HEK293 (cell line): ENCODE data around the gene NR1H2.

Experiments used
- IKZF3 ChIP-seq: fragments of 450-650 bp; IDR thresholded peaks from 2 replicates; pipeline ENCODE4 v1.5.0; 2018; ENCODE audit warnings: missing biosample characterization, mild to moderate bottlenecking, missing genetic modification characterization, moderate library complexity
- KLF7 ChIP-seq: fragments of 450-650 bp; formaldehyde crosslinking; IDR thresholded peaks from 2 replicates; pipeline ENCODE4 v1.5.1; 2016; ENCODE audit warnings: missing biosample characterization, missing genetic modification characterization, borderline replicate concordance
- RBAK ChIP-seq: fragments of 450-650 bp; formaldehyde crosslinking; IDR thresholded peaks from 2 replicates; pipeline ENCODE4 v1.5.1; 2016; ENCODE audit warnings: missing biosample characterization, missing genetic modification characterization
- SP7 ChIP-seq: fragments of 450-650 bp; formaldehyde crosslinking; IDR thresholded peaks from 2 replicates; pipeline ENCODE4 v1.5.1; 2016; ENCODE audit warnings: missing biosample characterization, missing genetic modification characterization
- ZBTB21 ChIP-seq: fragments of 450-650 bp; formaldehyde crosslinking; IDR thresholded peaks from 2 replicates; pipeline ENCODE4 v1.5.1; 2017; ENCODE audit warnings: missing biosample characterization, missing genetic modification characterization
- ZBTB7A ChIP-seq: fragments of 450-650 bp; formaldehyde crosslinking; IDR thresholded peaks from 2 replicates; pipeline ENCODE4 v1.5.1; 2016; ENCODE audit warnings: low read depth, missing biosample characterization, missing genetic modification characterization
- ZNF146 ChIP-seq: fragments of 450-650 bp; formaldehyde crosslinking; IDR thresholded peaks from 2 replicates; pipeline ENCODE4 v1.5.1; 2016; ENCODE audit warnings: missing biosample characterization, missing genetic modification characterization
- ZNF302 ChIP-seq: fragments of 450-650 bp; formaldehyde crosslinking; IDR thresholded peaks from 2 replicates; pipeline ENCODE4 v1.5.1; 2016; ENCODE audit warnings: missing biosample characterization, missing genetic modification characterization, low read depth
- ZNF37A ChIP-seq: fragments of 450-650 bp; IDR thresholded peaks from 2 replicates; pipeline ENCODE4 v1.5.1; 2018; ENCODE audit warnings: missing biosample characterization, missing genetic modification characterization
- ZNF48 ChIP-seq: fragments of 450-650 bp; formaldehyde crosslinking; IDR thresholded peaks from 2 replicates; pipeline ENCODE4 v1.5.1; 2016; ENCODE audit warnings: missing biosample characterization, missing genetic modification characterization
- ZNF629 ChIP-seq: fragments of 450-650 bp; formaldehyde crosslinking; IDR thresholded peaks from 2 replicates; pipeline ENCODE4 v1.5.1; 2017; ENCODE audit warnings: missing biosample characterization, missing genetic modification characterization
- ZNF792 ChIP-seq: fragments of 450-650 bp; formaldehyde crosslinking; IDR thresholded peaks from 2 replicates; pipeline ENCODE4 v1.5.1; 2016; ENCODE audit warnings: missing biosample characterization, missing genetic modification characterization
- TF ChIP-seq, protein P1 (sequence below): fragments of 450-650 bp; formaldehyde crosslinking; IDR thresholded peaks from 2 replicates; pipeline ENCODE4 v1.5.1; 2016; ENCODE audit warnings: missing biosample characterization, missing genetic modification characterization
- TF ChIP-seq, protein P2 (sequence below): fragments of 450-650 bp; formaldehyde crosslinking; conservative IDR thresholded peaks from 2 replicates; pipeline ENCODE4 v1.5.1; 2016; ENCODE audit warnings: low read depth, missing biosample characterization, missing genetic modification characterization
- TF ChIP-seq, protein P3 (sequence below): fragments of 450-650 bp; formaldehyde crosslinking; IDR thresholded peaks from 2 replicates; pipeline ENCODE4 v1.5.1; 2016; ENCODE audit warnings: missing biosample characterization, missing genetic modification characterization, borderline replicate concordance
- TF ChIP-seq, protein P4 (sequence below): fragments of 450-650 bp; formaldehyde crosslinking; IDR thresholded peaks from 2 replicates; pipeline ENCODE4 v1.5.1; 2016; ENCODE audit warnings: missing biosample characterization, missing genetic modification characterization
- TF ChIP-seq, protein P5 (sequence below): fragments of 450-650 bp; formaldehyde crosslinking; IDR thresholded peaks from 2 replicates; pipeline ENCODE4 v1.5.1; 2016; ENCODE audit warnings: missing biosample characterization, missing genetic modification characterization
- TF ChIP-seq, protein P6 (sequence below): fragments of 450-650 bp; formaldehyde crosslinking; IDR thresholded peaks from 2 replicates; pipeline ENCODE4 v1.5.1; 2016; ENCODE audit warnings: missing biosample characterization, missing genetic modification characterization, low read depth

The NR1H2 gene

DNA sequence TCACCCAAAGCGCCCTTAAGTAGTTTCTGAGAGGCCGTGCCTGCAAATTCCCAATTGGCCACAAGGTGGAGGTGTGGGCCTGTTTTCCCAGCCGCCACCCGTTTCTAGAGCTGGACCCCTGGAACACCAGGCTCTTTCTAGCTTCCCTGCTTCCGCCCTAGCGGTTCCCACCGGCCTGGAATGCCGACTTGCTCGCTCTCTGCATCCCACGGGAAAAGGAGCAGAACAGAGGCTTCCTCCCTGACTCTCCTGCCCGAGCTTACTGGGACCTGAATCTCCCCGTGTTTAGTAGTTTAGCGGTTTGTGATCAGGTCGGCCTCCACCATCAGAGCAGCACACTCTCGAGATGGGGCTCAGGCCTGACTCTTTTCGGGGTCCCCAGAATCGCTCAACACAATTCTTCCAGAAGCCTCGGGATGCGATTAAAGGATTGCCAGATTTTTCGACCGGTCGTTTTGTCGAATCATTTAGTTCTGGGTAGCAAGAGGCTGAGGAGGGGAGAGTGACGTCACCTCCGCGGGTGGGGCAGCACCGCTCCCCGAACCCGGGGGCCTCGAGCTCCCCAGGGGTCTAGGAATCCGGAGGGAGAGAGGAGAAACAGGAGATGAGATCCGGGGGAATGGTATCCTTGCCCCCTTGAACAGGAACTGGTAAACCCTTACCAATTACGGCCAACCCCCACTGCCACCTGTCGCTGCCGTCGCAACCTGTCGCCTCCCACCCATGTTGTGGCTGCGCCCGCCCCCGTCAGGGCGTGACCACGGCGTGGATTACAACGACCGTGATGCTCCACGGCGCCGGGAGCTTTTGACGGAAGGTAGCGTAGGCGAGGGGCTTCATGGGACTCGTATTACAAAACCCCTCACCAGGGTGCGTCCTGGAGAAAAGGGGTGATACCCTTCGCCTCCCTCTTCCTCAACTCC, 18.8 kb upstream of the NR1H2 start (continued):
- TF ChIP-seq, protein P1, sequence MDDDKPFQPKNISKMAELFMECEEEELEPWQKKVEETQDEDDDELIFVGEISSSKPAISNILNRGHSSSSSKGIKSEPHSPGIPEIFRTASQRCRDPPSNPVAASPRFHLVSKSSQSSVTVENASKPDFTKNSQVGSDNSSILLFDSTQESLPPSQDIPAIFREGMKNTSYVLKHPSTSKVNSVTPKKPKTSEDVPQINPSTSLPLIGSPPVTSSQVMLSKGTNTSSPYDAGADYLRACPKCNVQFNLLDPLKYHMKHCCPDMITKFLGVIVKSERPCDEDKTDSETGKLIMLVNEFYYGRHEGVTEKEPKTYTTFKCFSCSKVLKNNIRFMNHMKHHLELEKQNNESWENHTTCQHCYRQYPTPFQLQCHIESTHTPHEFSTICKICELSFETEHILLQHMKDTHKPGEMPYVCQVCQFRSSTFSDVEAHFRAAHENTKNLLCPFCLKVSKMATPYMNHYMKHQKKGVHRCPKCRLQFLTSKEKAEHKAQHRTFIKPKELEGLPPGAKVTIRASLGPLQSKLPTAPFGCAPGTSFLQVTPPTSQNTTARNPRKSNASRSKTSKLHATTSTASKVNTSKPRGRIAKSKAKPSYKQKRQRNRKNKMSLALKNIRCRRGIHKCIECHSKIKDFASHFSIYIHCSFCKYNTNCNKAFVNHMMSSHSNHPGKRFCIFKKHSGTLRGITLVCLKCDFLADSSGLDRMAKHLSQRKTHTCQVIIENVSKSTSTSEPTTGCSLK: no peak
- TF ChIP-seq ZNF48 (tag by site-specific recombination) (no peak), SP7 (tag by site-specific recombination) (no peak), ZNF146 (tag by site-specific recombination) (no peak), RBAK (tag by site-specific recombination) (no peak), ZNF302 (tag by site-specific recombination) (no peak), KLF7 (no peak), ZNF792 (no peak), ZNF629 (peak; percentile 28; the same call in 1 of the 2 replicates), ZBTB21 (0 out of 2 replicates have a peak, but pooled peaks have one; percentile 18), ZNF37A (tag by site-specific recombination) (no peak), IKZF3 (tag by site-specific recombination) (no peak), ZBTB7A (no peak)
- TF ChIP-seq, protein P2, sequence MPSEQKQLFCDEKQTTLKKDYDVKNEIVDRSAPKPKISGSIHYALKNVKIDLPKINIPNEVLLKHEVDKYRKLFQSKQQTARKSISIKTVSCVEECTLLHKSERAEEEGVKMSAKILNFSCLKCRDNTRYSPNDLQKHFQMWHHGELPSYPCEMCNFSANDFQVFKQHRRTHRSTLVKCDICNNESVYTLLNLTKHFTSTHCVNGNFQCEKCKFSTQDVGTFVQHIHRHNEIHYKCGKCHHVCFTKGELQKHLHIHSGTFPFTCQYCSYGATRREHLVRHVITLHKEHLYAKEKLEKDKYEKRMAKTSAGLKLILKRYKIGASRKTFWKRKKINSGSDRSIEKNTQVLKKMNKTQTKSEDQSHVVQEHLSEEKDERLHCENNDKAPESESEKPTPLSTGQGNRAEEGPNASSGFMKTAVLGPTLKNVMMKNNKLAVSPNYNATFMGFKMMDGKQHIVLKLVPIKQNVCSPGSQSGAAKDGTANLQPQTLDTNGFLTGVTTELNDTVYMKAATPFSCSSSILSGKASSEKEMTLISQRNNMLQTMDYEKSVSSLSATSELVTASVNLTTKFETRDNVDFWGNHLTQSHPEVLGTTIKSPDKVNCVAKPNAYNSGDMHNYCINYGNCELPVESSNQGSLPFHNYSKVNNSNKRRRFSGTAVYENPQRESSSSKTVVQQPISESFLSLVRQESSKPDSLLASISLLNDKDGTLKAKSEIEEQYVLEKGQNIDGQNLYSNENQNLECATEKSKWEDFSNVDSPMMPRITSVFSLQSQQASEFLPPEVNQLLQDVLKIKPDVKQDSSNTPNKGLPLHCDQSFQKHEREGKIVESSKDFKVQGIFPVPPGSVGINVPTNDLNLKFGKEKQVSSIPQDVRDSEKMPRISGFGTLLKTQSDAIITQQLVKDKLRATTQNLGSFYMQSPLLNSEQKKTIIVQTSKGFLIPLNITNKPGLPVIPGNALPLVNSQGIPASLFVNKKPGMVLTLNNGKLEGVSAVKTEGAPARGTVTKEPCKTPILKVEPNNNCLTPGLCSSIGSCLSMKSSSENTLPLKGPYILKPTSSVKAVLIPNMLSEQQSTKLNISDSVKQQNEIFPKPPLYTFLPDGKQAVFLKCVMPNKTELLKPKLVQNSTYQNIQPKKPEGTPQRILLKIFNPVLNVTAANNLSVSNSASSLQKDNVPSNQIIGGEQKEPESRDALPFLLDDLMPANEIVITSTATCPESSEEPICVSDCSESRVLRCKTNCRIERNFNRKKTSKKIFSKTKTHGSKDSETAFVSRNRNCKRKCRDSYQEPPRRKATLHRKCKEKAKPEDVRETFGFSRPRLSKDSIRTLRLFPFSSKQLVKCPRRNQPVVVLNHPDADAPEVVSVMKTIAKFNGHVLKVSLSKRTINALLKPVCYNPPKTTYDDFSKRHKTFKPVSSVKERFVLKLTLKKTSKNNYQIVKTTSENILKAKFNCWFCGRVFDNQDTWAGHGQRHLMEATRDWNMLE (tag by site-specific recombination): no peak
- TF ChIP-seq, protein P3, sequence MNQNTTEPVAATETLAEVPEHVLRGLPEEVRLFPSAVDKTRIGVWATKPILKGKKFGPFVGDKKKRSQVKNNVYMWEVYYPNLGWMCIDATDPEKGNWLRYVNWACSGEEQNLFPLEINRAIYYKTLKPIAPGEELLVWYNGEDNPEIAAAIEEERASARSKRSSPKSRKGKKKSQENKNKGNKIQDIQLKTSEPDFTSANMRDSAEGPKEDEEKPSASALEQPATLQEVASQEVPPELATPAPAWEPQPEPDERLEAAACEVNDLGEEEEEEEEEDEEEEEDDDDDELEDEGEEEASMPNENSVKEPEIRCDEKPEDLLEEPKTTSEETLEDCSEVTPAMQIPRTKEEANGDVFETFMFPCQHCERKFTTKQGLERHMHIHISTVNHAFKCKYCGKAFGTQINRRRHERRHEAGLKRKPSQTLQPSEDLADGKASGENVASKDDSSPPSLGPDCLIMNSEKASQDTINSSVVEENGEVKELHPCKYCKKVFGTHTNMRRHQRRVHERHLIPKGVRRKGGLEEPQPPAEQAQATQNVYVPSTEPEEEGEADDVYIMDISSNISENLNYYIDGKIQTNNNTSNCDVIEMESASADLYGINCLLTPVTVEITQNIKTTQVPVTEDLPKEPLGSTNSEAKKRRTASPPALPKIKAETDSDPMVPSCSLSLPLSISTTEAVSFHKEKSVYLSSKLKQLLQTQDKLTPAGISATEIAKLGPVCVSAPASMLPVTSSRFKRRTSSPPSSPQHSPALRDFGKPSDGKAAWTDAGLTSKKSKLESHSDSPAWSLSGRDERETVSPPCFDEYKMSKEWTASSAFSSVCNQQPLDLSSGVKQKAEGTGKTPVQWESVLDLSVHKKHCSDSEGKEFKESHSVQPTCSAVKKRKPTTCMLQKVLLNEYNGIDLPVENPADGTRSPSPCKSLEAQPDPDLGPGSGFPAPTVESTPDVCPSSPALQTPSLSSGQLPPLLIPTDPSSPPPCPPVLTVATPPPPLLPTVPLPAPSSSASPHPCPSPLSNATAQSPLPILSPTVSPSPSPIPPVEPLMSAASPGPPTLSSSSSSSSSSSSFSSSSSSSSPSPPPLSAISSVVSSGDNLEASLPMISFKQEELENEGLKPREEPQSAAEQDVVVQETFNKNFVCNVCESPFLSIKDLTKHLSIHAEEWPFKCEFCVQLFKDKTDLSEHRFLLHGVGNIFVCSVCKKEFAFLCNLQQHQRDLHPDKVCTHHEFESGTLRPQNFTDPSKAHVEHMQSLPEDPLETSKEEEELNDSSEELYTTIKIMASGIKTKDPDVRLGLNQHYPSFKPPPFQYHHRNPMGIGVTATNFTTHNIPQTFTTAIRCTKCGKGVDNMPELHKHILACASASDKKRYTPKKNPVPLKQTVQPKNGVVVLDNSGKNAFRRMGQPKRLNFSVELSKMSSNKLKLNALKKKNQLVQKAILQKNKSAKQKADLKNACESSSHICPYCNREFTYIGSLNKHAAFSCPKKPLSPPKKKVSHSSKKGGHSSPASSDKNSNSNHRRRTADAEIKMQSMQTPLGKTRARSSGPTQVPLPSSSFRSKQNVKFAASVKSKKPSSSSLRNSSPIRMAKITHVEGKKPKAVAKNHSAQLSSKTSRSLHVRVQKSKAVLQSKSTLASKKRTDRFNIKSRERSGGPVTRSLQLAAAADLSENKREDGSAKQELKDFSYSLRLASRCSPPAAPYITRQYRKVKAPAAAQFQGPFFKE (tag by site-specific recombination): no peak
- TF ChIP-seq, protein P4, sequence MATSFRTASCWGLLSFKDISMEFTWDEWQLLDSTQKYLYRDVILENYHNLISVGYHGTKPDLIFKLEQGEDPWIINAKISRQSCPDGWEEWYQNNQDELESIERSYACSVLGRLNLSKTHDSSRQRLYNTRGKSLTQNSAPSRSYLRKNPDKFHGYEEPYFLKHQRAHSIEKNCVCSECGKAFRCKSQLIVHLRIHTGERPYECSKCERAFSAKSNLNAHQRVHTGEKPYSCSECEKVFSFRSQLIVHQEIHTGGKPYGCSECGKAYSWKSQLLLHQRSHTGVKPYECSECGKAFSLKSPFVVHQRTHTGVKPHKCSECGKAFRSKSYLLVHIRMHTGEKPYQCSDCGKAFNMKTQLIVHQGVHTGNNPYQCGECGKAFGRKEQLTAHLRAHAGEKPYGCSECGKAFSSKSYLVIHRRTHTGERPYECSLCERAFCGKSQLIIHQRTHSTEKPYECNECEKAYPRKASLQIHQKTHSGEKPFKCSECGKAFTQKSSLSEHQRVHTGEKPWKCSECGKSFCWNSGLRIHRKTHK (tag by site-specific recombination): no peak
- TF ChIP-seq, protein P5, sequence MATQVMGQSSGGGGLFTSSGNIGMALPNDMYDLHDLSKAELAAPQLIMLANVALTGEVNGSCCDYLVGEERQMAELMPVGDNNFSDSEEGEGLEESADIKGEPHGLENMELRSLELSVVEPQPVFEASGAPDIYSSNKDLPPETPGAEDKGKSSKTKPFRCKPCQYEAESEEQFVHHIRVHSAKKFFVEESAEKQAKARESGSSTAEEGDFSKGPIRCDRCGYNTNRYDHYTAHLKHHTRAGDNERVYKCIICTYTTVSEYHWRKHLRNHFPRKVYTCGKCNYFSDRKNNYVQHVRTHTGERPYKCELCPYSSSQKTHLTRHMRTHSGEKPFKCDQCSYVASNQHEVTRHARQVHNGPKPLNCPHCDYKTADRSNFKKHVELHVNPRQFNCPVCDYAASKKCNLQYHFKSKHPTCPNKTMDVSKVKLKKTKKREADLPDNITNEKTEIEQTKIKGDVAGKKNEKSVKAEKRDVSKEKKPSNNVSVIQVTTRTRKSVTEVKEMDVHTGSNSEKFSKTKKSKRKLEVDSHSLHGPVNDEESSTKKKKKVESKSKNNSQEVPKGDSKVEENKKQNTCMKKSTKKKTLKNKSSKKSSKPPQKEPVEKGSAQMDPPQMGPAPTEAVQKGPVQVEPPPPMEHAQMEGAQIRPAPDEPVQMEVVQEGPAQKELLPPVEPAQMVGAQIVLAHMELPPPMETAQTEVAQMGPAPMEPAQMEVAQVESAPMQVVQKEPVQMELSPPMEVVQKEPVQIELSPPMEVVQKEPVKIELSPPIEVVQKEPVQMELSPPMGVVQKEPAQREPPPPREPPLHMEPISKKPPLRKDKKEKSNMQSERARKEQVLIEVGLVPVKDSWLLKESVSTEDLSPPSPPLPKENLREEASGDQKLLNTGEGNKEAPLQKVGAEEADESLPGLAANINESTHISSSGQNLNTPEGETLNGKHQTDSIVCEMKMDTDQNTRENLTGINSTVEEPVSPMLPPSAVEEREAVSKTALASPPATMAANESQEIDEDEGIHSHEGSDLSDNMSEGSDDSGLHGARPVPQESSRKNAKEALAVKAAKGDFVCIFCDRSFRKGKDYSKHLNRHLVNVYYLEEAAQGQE (tag by site-specific recombination): no peak
- TF ChIP-seq, protein P6, sequence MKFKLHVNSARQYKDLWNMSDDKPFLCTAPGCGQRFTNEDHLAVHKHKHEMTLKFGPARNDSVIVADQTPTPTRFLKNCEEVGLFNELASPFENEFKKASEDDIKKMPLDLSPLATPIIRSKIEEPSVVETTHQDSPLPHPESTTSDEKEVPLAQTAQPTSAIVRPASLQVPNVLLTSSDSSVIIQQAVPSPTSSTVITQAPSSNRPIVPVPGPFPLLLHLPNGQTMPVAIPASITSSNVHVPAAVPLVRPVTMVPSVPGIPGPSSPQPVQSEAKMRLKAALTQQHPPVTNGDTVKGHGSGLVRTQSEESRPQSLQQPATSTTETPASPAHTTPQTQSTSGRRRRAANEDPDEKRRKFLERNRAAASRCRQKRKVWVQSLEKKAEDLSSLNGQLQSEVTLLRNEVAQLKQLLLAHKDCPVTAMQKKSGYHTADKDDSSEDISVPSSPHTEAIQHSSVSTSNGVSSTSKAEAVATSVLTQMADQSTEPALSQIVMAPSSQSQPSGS (tag by site-specific recombination): peak; percentile 81
